GM12878 (cell line): ENCODE data around the gene YIF1B. TPM values are rescaled to one million over a fixed set of nuclear protein-coding genes. Genes with fewer than 3 reads are reported as not detected.

Experiments
- ATAC-seq: fragments of 200-7000 bp; cut with Tn5 transposase; 3 replicates; pipeline ENCODE4 v1.9.1; 2020; ENCODE audit warnings: mild to moderate bottlenecking, moderate library complexity
- BruUV-seq: library from RNA; stranded (reverse); fragments of 400-500 nt; replicated peaks from 2 replicates; lab custom pipeline; 2021; lab: Mats Ljungman, UMichigan
- CTCF ChIA-PET: fragments of 300-600 bp; sonication (Branson Sonifier 250); formaldehyde crosslinking; extraction: SDS; loops from one replicate; lab custom pipeline; 2021; ENCODE audit warnings: inconsistent platforms; lab: Yijun Ruan, JAX
- POLR2A ChIA-PET: fragments of 350-600 bp; formaldehyde crosslinking; extraction: SDS; loops from one replicate; lab custom pipeline; 2021; ENCODE audit warnings: inconsistent platforms; lab: Charles Lee
- RAD21 ChIA-PET: fragments of 300-600 bp; sonication (Branson Sonifier 250); formaldehyde crosslinking; loops from one replicate; lab custom pipeline; 2023; ENCODE audit warnings: antibody characterized with exemption; ENCODE audit not compliant: unreplicated experiment; lab: Charles Lee
- SMC1A ChIA-PET: fragments of 300-600 bp; sonication (Branson Sonifier 250); formaldehyde crosslinking; loops from one replicate; lab custom pipeline; 2023; ENCODE audit not compliant: unreplicated experiment, uncharacterized antibody; lab: Charles Lee
- DNase-seq: peaks from one replicate; pipeline ENCODE4 v3.0.0-alpha.2; 2011; ENCODE audit warnings: low read depth, low spot score
- FAIRE-seq: peaks from 3 replicates; lab custom pipeline; 2011; peaks lifted over from hg19 to GRCh38; lab: Jason Lieb, UNC
- H2AFZ ChIP-seq: 2 replicates; pipeline ENCODE4 v1.6.0; 2011; ENCODE audit warnings: low read depth, low read length, control low read depth; ENCODE audit not compliant: control insufficient read depth
- H3K27ac ChIP-seq: 2 replicates; pipeline ENCODE4 v1.5.1; 2011; ENCODE audit warnings: control low read depth; ENCODE audit not compliant: control insufficient read depth, insufficient read depth
- H3K27me3 ChIP-seq, 2 experiments: replicated peaks in 1 of 2; 2 replicates each; pipeline versions ENCODE4 v1.6.0 to v1.6.1; 2011; ENCODE audit warnings: low read length in 1 of 2; ENCODE audit not compliant: control insufficient read depth in 2 of 2, insufficient read depth in 2 of 2
- H3K36me3 ChIP-seq, 2 experiments: 2 replicates each; pipeline ENCODE4 v1.5.1; 2011; ENCODE audit warnings: low read length in 1 of 2; ENCODE audit not compliant: control insufficient read depth in 2 of 2, insufficient read depth in 2 of 2
- H3K4me1 ChIP-seq: 2 replicates; pipeline ENCODE4 v1.6.1; 2011; ENCODE audit warnings: mild to moderate bottlenecking, low read length, moderate library complexity, mixed read lengths; ENCODE audit not compliant: control insufficient read depth, insufficient read depth
- H3K4me2 ChIP-seq: 2 replicates; pipeline ENCODE4 v1.6.0; 2011; ENCODE audit warnings: control low read depth; ENCODE audit not compliant: control insufficient read depth, insufficient read depth
- H3K4me3 ChIP-seq: fragments of 200-600 bp; sonication (generic); 2 replicates; pipeline ENCODE4 v1.5.1; 2016
- H3K79me2 ChIP-seq: 2 replicates; pipeline ENCODE4 v1.6.0; 2011; ENCODE audit warnings: low read length; ENCODE audit not compliant: control insufficient read depth, insufficient read depth
- H3K9ac ChIP-seq: 2 replicates; pipeline ENCODE4 v1.8.0; 2011; ENCODE audit warnings: low read length, control low read depth, mixed read lengths; ENCODE audit not compliant: control insufficient read depth, insufficient read depth
- H3K9me3 ChIP-seq: replicated peaks from 3 replicates; pipeline ENCODE4 v1.5.1; 2011; ENCODE audit warnings: mild to moderate bottlenecking, low read length; ENCODE audit not compliant: control insufficient read depth, insufficient read depth
- H4K20me1 ChIP-seq: 2 replicates; pipeline ENCODE4 v1.6.0; 2011; ENCODE audit not compliant: control insufficient read depth, insufficient read depth
- BCL11A ChIP-seq: IDR thresholded peaks from 2 replicates; pipeline ENCODE4 v1.6.1; 2011; ENCODE audit warnings: low read depth, low read length
- BHLHE40 ChIP-seq, 2 experiments: fragments of 450-650 bp in 1 of 2; IDR thresholded peaks; 2 replicates each; pipeline ENCODE4 v1.6.1; 2011 to 2017; ENCODE audit warnings: low read depth in 2 of 2, borderline replicate concordance in 1 of 2, improper control_type of control experiment in 1 of 2, low read length in 1 of 2, mild to moderate bottlenecking in 1 of 2
- ESRRA ChIP-seq: IDR thresholded peaks from 2 replicates; pipeline ENCODE4 v1.6.1; 2012; ENCODE audit warnings: mild to moderate bottlenecking, low read length, improper control_type of control experiment
- HDGF ChIP-seq: fragments of 450-650 bp; IDR thresholded peaks from 2 replicates; pipeline ENCODE4 v1.6.1; 2016; ENCODE audit warnings: antibody characterized with exemption
- IKZF1 ChIP-seq: fragments of 450-650 bp; conservative IDR thresholded peaks from 2 replicates; pipeline ENCODE4 v1.6.1; 2017; ENCODE audit warnings: antibody characterized with exemption, mild to moderate bottlenecking
- NBN ChIP-seq: fragments of 450-650 bp; IDR thresholded peaks from 2 replicates; pipeline ENCODE4 v1.6.1; 2016
- RELA ChIP-seq: fragments of 450-650 bp; IDR thresholded peaks from 2 replicates; pipeline ENCODE4 v1.8.0; 2014; ENCODE audit warnings: borderline replicate concordance; ENCODE audit not compliant: partially characterized antibody
- SMARCA5 ChIP-seq: fragments of 450-650 bp; IDR thresholded peaks from 2 replicates; pipeline ENCODE4 v1.6.1; 2017; ENCODE audit warnings: mild to moderate bottlenecking
- STAT1 ChIP-seq: fragments of 450-650 bp; conservative IDR thresholded peaks from 2 replicates; pipeline ENCODE4 v1.6.1; 2014; ENCODE audit warnings: antibody characterized with exemption, mild to moderate bottlenecking
- TAF1 ChIP-seq: IDR thresholded peaks from 2 replicates; pipeline ENCODE4 v1.6.1; 2011; ENCODE audit warnings: mild to moderate bottlenecking, low read depth, low read length, borderline replicate concordance
- TARDBP ChIP-seq: IDR thresholded peaks from 2 replicates; pipeline ENCODE4 v1.6.1; 2016; ENCODE audit warnings: borderline replicate concordance
- WRNIP1 ChIP-seq: IDR thresholded peaks from 2 replicates; pipeline ENCODE4 v1.6.1; 2011; ENCODE audit warnings: low read depth, low read length, improper control_type of control experiment, borderline replicate concordance
- ZBED1 ChIP-seq: IDR thresholded peaks from 2 replicates; pipeline ENCODE4 v1.6.1; 2016; ENCODE audit warnings: borderline replicate concordance
- ZNF217 ChIP-seq: fragments of 450-650 bp; IDR thresholded peaks from 2 replicates; pipeline ENCODE4 v1.6.1; 2017; ENCODE audit warnings: antibody characterized with exemption, mild to moderate bottlenecking
- ZNF622 ChIP-seq: fragments of 450-650 bp; IDR thresholded peaks from 2 replicates; pipeline ENCODE4 v1.6.1; 2017; ENCODE audit warnings: mild to moderate bottlenecking, inconsistent platforms
- ZSCAN29 ChIP-seq: fragments of 450-650 bp; IDR thresholded peaks from 2 replicates; pipeline ENCODE4 v1.6.1; 2017; ENCODE audit warnings: mild to moderate bottlenecking, moderate library complexity
- WGBS: methylation state at CpG from one replicate; pipeline ENCODE4 v1.1.6; 2016; ENCODE audit warnings: low lambda C conversion rate; ENCODE audit not compliant: insufficient replicate concordance, insufficient coverage; ENCODE audit errors: missing lambda C conversion rate; 5-methylcytosine and 5-hydroxymethylcytosine counted together
- in situ Hi-C: fragments of 300-500 bp; cut with MboI; formaldehyde crosslinking; loops from 9 replicates; pipeline ENCODE4 v1.14.3; 2018; ENCODE audit warnings: mixed read lengths
- intact Hi-C: fragments of 100-400 bp; cut with micrococcal nuclease; formaldehyde crosslinking; loops from one replicate; pipeline ENCODE4 v1.14.2; 2022; ENCODE audit not compliant: unreplicated experiment
- polyA plus RNA-seq, 11 experiments: library from polyadenylated mRNA; depleted of rRNA in 4 of 11; unstranded in 6 of 11; stranded (reverse) in 5 of 11; fragments of >200 nt; fragmentation: Nextera tagmentation in 4 of 11; fragmentation: Illumina TruSeq in 1 of 11; extraction: Ambion mirVana in 4 of 11; extraction: Trizol in 1 of 11; gene quantifications; 1 replicate in 1 of 11; 2 replicates in 10 of 11; pipeline versions ENCODE4 v1.2.1 to v1.2.3, GENCODE V29; 2011 to 2016; ENCODE audit warnings: inconsistent platforms in 2 of 11, missing spikeins in 2 of 11, low read depth in 1 of 11
- total RNA-seq, 4 experiments: library from RNA; depleted of rRNA in 3 of 4; stranded (reverse); fragments of >200 nt in 3 of 4; fragmentation: Illumina TruSeq in 1 of 4; extraction: Trizol in 1 of 4; gene quantifications; 2 replicates each; pipeline versions ENCODE4 v1.2.1 to v1.2.3, GENCODE V29; 2013 to 2021
- TF ChIP-seq, protein P1 (sequence below): fragments of 450-650 bp; formaldehyde crosslinking; IDR thresholded peaks from 2 replicates; pipeline ENCODE4 v1.4.0; 2020; ENCODE audit warnings: mild to moderate bottlenecking, moderate library complexity
- TF ChIP-seq, protein P2 (sequence below): IDR thresholded peaks from 2 replicates; pipeline ENCODE4 v1.6.1; 2011; ENCODE audit warnings: low read depth, low read length, improper control_type of control experiment, borderline replicate concordance
- TF ChIP-seq, protein P3 (sequence below): IDR thresholded peaks from 2 replicates; pipeline ENCODE4 v1.6.1; 2012; ENCODE audit warnings: low read length, inconsistent platforms

The YIF1B gene
- total and polyA plus RNA-seq, 10 of the 15 experiments (the other 5 are each of a cell fraction or from before 2014, with no cell fraction given) = 1.3 to 106 (median 53.5) TPM

DNA sequence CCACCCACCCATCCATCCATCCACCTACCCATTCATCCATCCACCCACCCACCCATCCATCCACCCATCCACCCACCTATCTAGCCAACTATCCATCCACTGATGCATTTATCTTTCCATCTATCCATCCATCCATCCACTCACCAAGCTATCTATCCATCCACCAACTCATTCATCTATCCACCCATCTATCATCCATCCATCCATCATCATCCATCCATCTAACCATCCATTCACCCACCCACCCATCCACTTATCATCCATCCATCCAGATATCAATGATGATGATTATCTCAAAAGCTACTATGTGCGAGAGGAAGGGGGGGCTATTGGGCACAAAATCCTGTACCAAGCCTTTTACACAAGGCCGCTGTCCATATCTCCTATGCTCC lies 5.5 kb downstream of the YIF1B start (continued):
- TF ChIP-seq, protein P1, sequence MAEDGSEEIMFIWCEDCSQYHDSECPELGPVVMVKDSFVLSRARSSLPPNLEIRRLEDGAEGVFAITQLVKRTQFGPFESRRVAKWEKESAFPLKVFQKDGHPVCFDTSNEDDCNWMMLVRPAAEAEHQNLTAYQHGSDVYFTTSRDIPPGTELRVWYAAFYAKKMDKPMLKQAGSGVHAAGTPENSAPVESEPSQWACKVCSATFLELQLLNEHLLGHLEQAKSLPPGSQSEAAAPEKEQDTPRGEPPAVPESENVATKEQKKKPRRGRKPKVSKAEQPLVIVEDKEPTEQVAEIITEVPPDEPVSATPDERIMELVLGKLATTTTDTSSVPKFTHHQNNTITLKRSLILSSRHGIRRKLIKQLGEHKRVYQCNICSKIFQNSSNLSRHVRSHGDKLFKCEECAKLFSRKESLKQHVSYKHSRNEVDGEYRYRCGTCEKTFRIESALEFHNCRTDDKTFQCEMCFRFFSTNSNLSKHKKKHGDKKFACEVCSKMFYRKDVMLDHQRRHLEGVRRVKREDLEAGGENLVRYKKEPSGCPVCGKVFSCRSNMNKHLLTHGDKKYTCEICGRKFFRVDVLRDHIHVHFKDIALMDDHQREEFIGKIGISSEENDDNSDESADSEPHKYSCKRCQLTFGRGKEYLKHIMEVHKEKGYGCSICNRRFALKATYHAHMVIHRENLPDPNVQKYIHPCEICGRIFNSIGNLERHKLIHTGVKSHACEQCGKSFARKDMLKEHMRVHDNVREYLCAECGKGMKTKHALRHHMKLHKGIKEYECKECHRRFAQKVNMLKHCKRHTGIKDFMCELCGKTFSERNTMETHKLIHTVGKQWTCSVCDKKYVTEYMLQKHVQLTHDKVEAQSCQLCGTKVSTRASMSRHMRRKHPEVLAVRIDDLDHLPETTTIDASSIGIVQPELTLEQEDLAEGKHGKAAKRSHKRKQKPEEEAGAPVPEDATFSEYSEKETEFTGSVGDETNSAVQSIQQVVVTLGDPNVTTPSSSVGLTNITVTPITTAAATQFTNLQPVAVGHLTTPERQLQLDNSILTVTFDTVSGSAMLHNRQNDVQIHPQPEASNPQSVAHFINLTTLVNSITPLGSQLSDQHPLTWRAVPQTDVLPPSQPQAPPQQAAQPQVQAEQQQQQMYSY (CRISPR knock-in tag) = no peak
- no peak for TF ChIP-seq TARDBP
- TF ChIP-seq, protein P2, sequence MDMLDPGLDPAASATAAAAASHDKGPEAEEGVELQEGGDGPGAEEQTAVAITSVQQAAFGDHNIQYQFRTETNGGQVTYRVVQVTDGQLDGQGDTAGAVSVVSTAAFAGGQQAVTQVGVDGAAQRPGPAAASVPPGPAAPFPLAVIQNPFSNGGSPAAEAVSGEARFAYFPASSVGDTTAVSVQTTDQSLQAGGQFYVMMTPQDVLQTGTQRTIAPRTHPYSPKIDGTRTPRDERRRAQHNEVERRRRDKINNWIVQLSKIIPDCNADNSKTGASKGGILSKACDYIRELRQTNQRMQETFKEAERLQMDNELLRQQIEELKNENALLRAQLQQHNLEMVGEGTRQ = no peak
- no peak for TF ChIP-seq TAF1
- TF ChIP-seq ZSCAN29 = no peak
- TF ChIP-seq, all 136 proteins: peak for 0

GRCh38 chr19:38309615-38310278 lies 6.0 kb downstream of the YIF1B start:
- no peak for FAIRE-seq
- RAD21 ChIA-PET = no interaction called here
- H3K36me3 ChIP-seq = peaks cover 0 to 11% of the 10 kb centered on the region in 2 experiments; a peak in 3 of 4 replicates
- no peak overlapping the region for H3K9ac ChIP-seq
- no peak overlapping the region for H3K27ac ChIP-seq
- POLR2A ChIA-PET = no interaction called here
- intact Hi-C loops = no loop called here
- no peak for ATAC-seq
- TF ChIP-seq HDGF (no peak), RELA (no peak), NBN (no peak), WRNIP1 (no peak), ZNF622 (no peak), ZBED1 (no peak), ZNF217 (no peak), STAT1 (no peak), SMARCA5 (no peak), BHLHE40 (IDR thresholded peaks at IDR 0.05; ENCODE audit: borderline replicate concordance in 1 of 2, low read depth in 2 of 2, low read length in 1 of 2) (no peak), BCL11A (no peak), ESRRA (no peak), IKZF1 (no peak)
- TF ChIP-seq, protein P3, sequence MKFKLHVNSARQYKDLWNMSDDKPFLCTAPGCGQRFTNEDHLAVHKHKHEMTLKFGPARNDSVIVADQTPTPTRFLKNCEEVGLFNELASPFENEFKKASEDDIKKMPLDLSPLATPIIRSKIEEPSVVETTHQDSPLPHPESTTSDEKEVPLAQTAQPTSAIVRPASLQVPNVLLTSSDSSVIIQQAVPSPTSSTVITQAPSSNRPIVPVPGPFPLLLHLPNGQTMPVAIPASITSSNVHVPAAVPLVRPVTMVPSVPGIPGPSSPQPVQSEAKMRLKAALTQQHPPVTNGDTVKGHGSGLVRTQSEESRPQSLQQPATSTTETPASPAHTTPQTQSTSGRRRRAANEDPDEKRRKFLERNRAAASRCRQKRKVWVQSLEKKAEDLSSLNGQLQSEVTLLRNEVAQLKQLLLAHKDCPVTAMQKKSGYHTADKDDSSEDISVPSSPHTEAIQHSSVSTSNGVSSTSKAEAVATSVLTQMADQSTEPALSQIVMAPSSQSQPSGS = no peak
- H3K9me3 ChIP-seq = no peaks in the 10 kb centered on the region
- H4K20me1 ChIP-seq = no peaks in the 10 kb centered on the region
- no peaks in the 10 kb centered on the region; the same call in none of the 2 replicates for H3K79me2 ChIP-seq
- no peaks in the 10 kb centered on the region for H3K27me3 ChIP-seq
- 97% methylated on average over 3 of the region's 3 CpGs for WGBS
- no peak overlapping the region for H2AFZ ChIP-seq
- CTCF ChIA-PET = no interaction called here
- H3K4me1 ChIP-seq = no peaks in the 10 kb centered on the region
- no peak for DNase-seq
- in situ Hi-C loops = no loop called here
- BruUV-seq = no TSS peak
- H3K4me2 ChIP-seq = no peak overlapping the region
- SMC1A ChIA-PET = no interaction called here
- no peak overlapping the region for H3K4me3 ChIP-seq
